ENCODE measurements around the gene SURF4.

GRCh38 chr9:133355881-133356357 is 19.9 kb downstream of the SURF4 start:
- TF ChIP-seq TBP (CRISPR knock-in tag; IDR thresholded peaks at IDR 0.05) (no peak), MXI1 (IDR thresholded peaks at IDR 0.05; ENCODE audit: borderline replicate concordance, low read depth, low read length) (no peak), CREB3 (CRISPR knock-in tag; IDR thresholded peaks at IDR 0.05) (no peak), MAX (IDR thresholded peaks at IDR 0.05) (no peak), FOXK2 (IDR thresholded peaks at IDR 0.05) (no peak), SP1 (IDR thresholded peaks at IDR 0.05) (no peak), SP1 (CRISPR knock-in tag; IDR thresholded peaks at IDR 0.05) (no peak), TBX2 (CRISPR knock-in tag; IDR thresholded peaks at IDR 0.05; ENCODE audit: borderline replicate concordance) (no peak), BRCA1 (CRISPR knock-in tag; IDR thresholded peaks at IDR 0.05) (no peak), SRSF1 (optimal IDR thresholded peaks at IDR 0.05; ENCODE audit: low read depth, low read length) (no peak), MYC (CRISPR knock-in tag; IDR thresholded peaks at IDR 0.05; ENCODE audit: borderline replicate concordance) (no peak), RERE (CRISPR knock-in tag; IDR thresholded peaks at IDR 0.05; ENCODE audit: low read depth) (no peak), CTCF (CRISPR knock-in tag; IDR thresholded peaks at IDR 0.05) (peak; percentile 14; the same call in 1 of the 2 replicates), TRIM24 (CRISPR knock-in tag; IDR thresholded peaks at IDR 0.05) (no peak)
- TF ChIP-seq, protein P1, sequence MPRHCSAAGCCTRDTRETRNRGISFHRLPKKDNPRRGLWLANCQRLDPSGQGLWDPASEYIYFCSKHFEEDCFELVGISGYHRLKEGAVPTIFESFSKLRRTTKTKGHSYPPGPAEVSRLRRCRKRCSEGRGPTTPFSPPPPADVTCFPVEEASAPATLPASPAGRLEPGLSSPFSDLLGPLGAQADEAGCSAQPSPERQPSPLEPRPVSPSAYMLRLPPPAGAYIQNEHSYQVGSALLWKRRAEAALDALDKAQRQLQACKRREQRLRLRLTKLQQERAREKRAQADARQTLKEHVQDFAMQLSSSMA (CRISPR knock-in tag; IDR thresholded peaks at IDR 0.05), result no peak
